Measurements from ENCODE around the gene CXXC1.

Gene CXXC1

DNA sequence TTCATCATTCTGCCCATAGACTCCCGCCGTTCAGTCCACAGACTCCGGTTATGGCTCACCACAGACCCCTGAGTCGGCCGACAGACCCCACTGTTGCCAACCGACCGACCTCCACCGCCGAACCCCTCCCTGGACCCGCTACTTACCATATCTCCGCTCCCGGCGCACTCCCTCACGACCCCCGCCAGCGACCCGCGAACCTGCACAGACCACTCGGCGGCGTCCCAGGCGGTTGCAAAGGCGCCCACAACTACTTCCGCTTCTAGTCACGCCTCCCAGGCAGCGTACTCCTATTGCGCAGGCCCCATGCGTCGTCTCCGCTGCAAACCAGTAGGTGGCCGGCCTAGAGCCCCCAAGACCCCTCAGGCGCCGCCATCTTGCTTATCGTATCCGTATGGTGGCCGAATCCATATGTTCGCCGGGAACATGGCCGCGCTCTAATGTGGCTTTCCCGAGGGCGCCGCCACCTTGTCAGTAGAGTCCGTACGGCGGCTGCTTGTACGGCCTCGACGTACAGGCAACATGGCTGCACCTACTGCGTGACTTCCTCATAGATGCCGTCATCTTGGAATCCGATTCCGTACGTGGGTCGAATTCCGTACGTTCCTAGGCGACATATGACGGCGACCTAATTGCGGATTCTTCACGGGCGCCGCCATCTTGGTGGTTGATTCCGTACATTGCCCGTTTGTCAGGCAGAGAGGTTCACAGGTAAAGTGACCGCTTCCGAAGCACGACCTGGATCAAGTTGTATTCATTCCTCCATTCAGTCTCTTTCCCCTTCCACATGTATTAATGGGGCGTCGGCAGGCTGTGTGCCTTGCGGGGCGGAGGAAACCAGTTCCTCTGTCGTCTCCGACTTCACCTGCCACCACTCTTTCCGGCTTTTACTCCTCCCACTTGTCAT lies at the start of gene CXXC1:
TSS of gene CXXC1 (minus strand) at position 252 of the 907 bp plus-strand sequence. CDS start at position 149, 103 bp downstream.
- TF ChIP-seq, protein P1, sequence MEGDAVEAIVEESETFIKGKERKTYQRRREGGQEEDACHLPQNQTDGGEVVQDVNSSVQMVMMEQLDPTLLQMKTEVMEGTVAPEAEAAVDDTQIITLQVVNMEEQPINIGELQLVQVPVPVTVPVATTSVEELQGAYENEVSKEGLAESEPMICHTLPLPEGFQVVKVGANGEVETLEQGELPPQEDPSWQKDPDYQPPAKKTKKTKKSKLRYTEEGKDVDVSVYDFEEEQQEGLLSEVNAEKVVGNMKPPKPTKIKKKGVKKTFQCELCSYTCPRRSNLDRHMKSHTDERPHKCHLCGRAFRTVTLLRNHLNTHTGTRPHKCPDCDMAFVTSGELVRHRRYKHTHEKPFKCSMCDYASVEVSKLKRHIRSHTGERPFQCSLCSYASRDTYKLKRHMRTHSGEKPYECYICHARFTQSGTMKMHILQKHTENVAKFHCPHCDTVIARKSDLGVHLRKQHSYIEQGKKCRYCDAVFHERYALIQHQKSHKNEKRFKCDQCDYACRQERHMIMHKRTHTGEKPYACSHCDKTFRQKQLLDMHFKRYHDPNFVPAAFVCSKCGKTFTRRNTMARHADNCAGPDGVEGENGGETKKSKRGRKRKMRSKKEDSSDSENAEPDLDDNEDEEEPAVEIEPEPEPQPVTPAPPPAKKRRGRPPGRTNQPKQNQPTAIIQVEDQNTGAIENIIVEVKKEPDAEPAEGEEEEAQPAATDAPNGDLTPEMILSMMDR (IDR thresholded peaks at IDR 0.05; ENCODE audit: extremely low read depth, insufficient read depth, missing control alignments) = peak; percentile 49
- in situ Hi-C loops (cut with MboI; ENCODE audit: low pct_unique_long_range_greater_than_20kb, low sequenced_read_pairs, unreplicated experiment) = loop anchor here (10.0 kb wide), 1 partner anchor 67 kb away; no protein-coding TSS in a partner anchor
- DNase-seq (ENCODE audit: low spot score) = peak; percentile 93

DNA sequence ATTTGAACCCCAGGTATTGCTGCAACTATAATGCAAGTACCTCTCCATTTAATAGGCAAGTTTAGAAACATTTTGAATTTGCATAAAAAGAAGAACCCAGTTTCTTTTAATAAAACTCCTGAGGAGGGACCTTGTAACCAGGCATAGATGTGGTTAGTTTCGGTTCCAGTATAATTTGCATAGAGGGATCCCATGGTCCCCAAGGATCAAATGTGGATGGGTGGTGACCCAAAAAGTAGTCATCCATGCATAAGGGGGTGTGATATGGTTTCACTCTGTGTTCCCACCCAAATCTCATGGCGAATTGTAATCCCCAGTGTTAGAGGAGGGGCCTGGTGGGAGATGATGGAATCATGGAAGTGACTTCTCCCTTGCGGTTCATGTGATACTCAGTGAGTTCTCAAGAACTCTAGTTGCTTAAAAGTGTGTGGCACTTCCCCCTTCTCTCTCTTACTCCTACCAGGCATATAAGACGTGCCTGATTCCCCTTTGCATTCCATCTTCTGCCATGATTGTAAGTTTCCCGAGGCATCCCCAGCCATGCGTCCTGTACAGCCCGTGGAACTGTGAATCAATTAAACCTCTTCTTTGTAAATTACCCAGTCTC lies 47.2 kb upstream of the CXXC1 start:
- in situ Hi-C loops (cut with MboI; ENCODE audit: low pct_unique_long_range_greater_than_20kb, low sequenced_read_pairs, unreplicated experiment) = no loop called here
- TF ChIP-seq, protein P1 (IDR thresholded peaks at IDR 0.05; ENCODE audit: extremely low read depth, insufficient read depth, missing control alignments) = no peak
- no peak for DNase-seq (ENCODE audit: low spot score)

DNA sequence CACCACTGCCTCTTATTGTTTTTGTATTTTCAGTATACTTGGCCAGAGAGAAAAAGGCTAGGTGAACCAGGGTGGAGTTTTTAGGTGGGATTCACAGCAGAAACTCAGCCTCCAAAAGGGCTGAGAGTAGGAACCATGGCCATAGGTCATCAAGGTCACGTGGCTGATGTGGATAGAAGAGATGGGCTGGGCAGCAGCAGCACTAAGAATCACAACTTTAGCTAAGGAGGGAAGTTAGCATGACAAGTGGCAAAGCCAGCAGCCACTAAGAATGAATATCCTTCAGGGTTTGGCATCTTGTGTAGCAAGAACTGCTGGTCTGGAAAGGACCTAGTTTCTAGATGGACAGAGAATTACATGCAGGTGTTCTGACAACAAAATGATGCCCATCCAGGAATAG lies 44.2 kb upstream of the CXXC1 start:
- TF ChIP-seq, protein P1 (IDR thresholded peaks at IDR 0.05; ENCODE audit: extremely low read depth, insufficient read depth, missing control alignments) = no peak
- no peak for DNase-seq (ENCODE audit: low spot score)
- in situ Hi-C loops (cut with MboI; ENCODE audit: low pct_unique_long_range_greater_than_20kb, low sequenced_read_pairs, unreplicated experiment) = no loop called here

DNA sequence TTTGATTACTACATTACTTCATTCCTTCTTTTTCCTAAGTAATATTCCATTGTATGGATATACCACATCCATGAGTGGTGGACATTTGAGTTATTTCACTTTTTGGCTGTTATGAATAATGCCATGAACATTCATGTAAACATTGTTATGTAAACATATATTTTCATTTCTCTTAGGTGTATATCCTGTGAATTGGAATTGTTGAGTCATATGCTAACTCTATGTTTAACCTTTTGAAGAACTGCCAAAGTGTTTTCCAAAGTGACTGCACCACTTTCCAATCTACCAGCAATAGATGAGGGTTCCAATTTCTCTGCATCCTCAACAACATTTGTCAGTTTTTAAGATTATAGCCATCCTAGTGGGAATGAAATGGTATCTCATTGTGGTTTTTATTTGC lies 42.7 kb upstream of the CXXC1 start:
- DNase-seq (ENCODE audit: low spot score) = no peak
- TF ChIP-seq, protein P1 (IDR thresholded peaks at IDR 0.05; ENCODE audit: extremely low read depth, insufficient read depth, missing control alignments) = no peak
- in situ Hi-C loops (cut with MboI; ENCODE audit: low pct_unique_long_range_greater_than_20kb, low sequenced_read_pairs, unreplicated experiment) = no loop called here

DNA sequence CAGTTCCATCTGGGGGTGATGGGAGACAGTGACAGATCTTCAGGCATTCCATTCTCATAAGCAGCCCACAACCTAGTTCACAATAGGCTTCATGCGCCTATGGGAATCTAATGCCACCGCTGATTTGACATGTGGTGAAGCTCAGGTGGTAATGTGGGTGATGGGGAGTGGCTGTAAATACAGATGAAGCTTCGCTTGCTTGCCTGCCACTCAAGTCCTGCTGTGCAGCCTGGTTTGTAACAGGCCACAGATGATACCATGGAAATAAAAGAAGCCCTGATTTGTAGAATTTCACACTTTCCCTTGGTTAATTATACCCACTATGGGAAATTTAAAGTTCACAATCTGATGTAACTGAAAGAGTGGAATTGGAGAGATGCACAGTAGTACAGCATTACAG lies 40.5 kb upstream of the CXXC1 start:
- no peak for DNase-seq (ENCODE audit: low spot score)
- in situ Hi-C loops (cut with MboI; ENCODE audit: low pct_unique_long_range_greater_than_20kb, low sequenced_read_pairs, unreplicated experiment) = no loop called here
- TF ChIP-seq, protein P1 (IDR thresholded peaks at IDR 0.05; ENCODE audit: extremely low read depth, insufficient read depth, missing control alignments) = no peak

DNA sequence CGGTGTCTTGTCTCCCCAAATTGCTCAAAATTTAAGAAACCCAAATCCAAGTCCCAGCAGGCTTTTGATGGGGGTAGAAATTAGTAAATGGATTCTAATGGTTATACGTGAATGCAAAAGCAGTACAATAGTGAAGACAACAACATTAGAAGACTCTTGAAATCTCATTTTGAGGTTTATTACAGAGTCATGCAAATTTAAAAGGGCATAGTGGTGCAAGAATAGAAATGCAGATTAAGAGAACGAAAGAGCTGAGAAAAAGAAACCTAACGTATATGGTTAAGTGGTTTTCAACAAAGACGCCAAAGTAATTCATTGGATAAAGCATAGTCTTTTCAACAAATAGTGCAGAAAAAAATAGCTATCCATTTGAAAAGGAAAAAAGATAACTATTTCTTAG lies 33.2 kb upstream of the CXXC1 start:
- TF ChIP-seq, protein P1 (IDR thresholded peaks at IDR 0.05; ENCODE audit: extremely low read depth, insufficient read depth, missing control alignments) = no peak
- in situ Hi-C loops (cut with MboI; ENCODE audit: low pct_unique_long_range_greater_than_20kb, low sequenced_read_pairs, unreplicated experiment) = no loop called here
- peak; percentile 28 for DNase-seq (ENCODE audit: low spot score)
